LNCAP (cell line): ENCODE data around the gene WNT5A.

Experiments
- CTCF ChIP-seq: fragments of 450-650 bp; IDR thresholded peaks from 2 replicates; pipeline ENCODE4 v1.5.1; 2017; ENCODE audit warnings: mild to moderate bottlenecking

WNT5A gene

GRCh38 chr3:55524565-55525244, 37.6 kb upstream of the WNT5A start:
- no peak for TF ChIP-seq CTCF

- TF ChIP-seq CTCF, result no peak
Measured at GRCh38 chr3:55523471-55523870, 36.4 kb upstream of the WNT5A start.

- no peak for TF ChIP-seq CTCF
Measured at GRCh38 chr3:55521738-55522421, 34.8 kb upstream of the WNT5A start.

GRCh38 chr3:55521064-55521737, 34.1 kb upstream of the WNT5A start:
- TF ChIP-seq CTCF, result no peak

- no peak for TF ChIP-seq CTCF
Measured at GRCh38 chr3:55519019-55519418, 31.9 kb upstream of the WNT5A start.

- peak; percentile 9; the same call in 1 of the 2 replicates for TF ChIP-seq CTCF
Measured at GRCh38 chr3:55518451-55518850, 31.3 kb upstream of the WNT5A start.

- no peak for TF ChIP-seq CTCF
Measured at GRCh38 chr3:55516392-55517030, 29.4 kb upstream of the WNT5A start.
